Fibroblast of villous mesenchyme (primary cell): ENCODE results near the gene SLC1A2. TPM values are rescaled to one million over a fixed set of nuclear protein-coding genes. Genes with fewer than 3 reads are reported as not detected.

ENCODE experiments used
- DNase-seq: peaks from one replicate; pipeline ENCODE4 v3.0.0-alpha.2; 2010; ENCODE audit warnings: low read depth
- H3K4me3 ChIP-seq: 2 replicates; pipeline ENCODE4 v1.5.1; 2011; ENCODE audit warnings: low read depth, mild to moderate bottlenecking, low read length
- CTCF ChIP-seq: IDR thresholded peaks from 2 replicates; pipeline ENCODE4 v1.5.1; 2012; ENCODE audit warnings: low read depth, mild to moderate bottlenecking, low read length; ENCODE audit not compliant: insufficient read depth
- total RNA-seq: library from RNA; depleted of rRNA; stranded (reverse); fragments of >200 nt; gene quantifications from 2 replicates; pipeline ENCODE4 v1.2.3, GENCODE V29; 2012

The SLC1A2 gene
- total RNA-seq, 1 donor = 23.7 TPM

GRCh38 chr11:35414776-35415175 lies 4.6 kb downstream of the SLC1A2 start:
- no peak overlapping the region for H3K4me3 ChIP-seq
- no peak for DNase-seq
- no peak for TF ChIP-seq CTCF

GRCh38 chr11:35414311-35414710 lies 5.0 kb downstream of the SLC1A2 start:
- no peak for TF ChIP-seq CTCF
- no peak for DNase-seq
- H3K4me3 ChIP-seq = no peak overlapping the region

GRCh38 chr11:35413598-35413997 lies 5.8 kb downstream of the SLC1A2 start:
- H3K4me3 ChIP-seq = no peak overlapping the region
- TF ChIP-seq CTCF = no peak
- no peak for DNase-seq

GRCh38 chr11:35412285-35412684 lies 7.1 kb downstream of the SLC1A2 start:
- H3K4me3 ChIP-seq = no peak overlapping the region
- no peak for DNase-seq
- TF ChIP-seq CTCF = peak; percentile 43

GRCh38 chr11:35407041-35407440 lies 12.3 kb downstream of the SLC1A2 start:
- DNase-seq = no peak

GRCh38 chr11:35404388-35404775 lies 15.0 kb downstream of the SLC1A2 start:
- no peak overlapping the region for H3K4me3 ChIP-seq
- TF ChIP-seq CTCF = peak; percentile 57
- peak; percentile 34 for DNase-seq

More at GRCh38 chr11:35407041-35407440, 12.3 kb downstream of the SLC1A2 start:
- H3K4me3 ChIP-seq = no peak overlapping the region
- TF ChIP-seq CTCF = no peak

GRCh38 chr11:35403765-35404387 lies 15.5 kb downstream of the SLC1A2 start:
- no peak for DNase-seq
- H3K4me3 ChIP-seq = no peak overlapping the region
- TF ChIP-seq CTCF = no peak
